PC-9 (cell line): Measurements from ENCODE around the gene FBN1.

ENCODE experiments used
- CTCF ChIP-seq: fragments of 200-600 bp; sonication (generic); conservative IDR thresholded peaks from 2 replicates; pipeline ENCODE4 v1.6.1; 2017; ENCODE audit warnings: mixed run types, antibody characterized with exemption, mild to moderate bottlenecking, moderate library complexity
- EZH2 ChIP-seq: fragments of 200-600 bp; sonication (generic); IDR thresholded peaks from 2 replicates; pipeline ENCODE4 v1.8.0; 2017; ENCODE audit warnings: antibody characterized with exemption, low read depth

GRCh38 chr15:48469271-48469670 is 176.2 kb downstream of the FBN1 start:
- TF ChIP-seq CTCF: no peak
- no peak for TF ChIP-seq EZH2
